22Rv1 (cell line): ENCODE measurements around the gene TMEM132D.

Experiments used
- ZFX ChIP-seq: fragments of 450-650 bp; IDR thresholded peaks from 2 replicates; pipeline ENCODE4 v1.6.1; 2017; ENCODE audit warnings: antibody characterized with exemption, borderline replicate concordance
- TF ChIP-seq, protein P1 (sequence below): fragments of 450-650 bp; IDR thresholded peaks from 2 replicates; pipeline ENCODE4 v1.5.1; 2017; ENCODE audit warnings: mild to moderate bottlenecking

DNA sequence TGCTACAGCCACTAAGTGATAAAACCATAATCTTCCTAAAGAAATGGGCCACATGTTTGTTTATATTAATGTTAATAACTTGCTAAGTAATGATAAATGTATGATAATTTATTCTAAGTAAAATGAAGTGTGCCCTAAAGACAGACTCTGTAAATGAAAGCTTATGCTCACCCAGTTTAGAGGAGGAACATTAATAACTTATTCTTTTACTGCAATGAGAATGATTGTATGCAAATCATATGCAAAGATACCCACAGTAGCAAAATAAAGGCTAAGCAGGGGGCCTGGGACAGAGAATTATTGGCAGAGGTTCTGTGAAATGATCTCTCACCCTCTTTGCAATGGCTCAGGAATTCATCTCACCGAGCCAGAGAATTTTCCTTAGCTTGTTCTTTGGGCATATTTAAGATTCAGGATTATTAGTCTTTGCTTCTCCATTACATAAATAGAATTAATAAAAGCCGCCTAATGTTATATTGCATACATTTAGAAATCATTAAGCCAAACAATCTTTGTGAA lies 75.9 kb downstream of the TMEM132D start:
- TF ChIP-seq, protein P1, sequence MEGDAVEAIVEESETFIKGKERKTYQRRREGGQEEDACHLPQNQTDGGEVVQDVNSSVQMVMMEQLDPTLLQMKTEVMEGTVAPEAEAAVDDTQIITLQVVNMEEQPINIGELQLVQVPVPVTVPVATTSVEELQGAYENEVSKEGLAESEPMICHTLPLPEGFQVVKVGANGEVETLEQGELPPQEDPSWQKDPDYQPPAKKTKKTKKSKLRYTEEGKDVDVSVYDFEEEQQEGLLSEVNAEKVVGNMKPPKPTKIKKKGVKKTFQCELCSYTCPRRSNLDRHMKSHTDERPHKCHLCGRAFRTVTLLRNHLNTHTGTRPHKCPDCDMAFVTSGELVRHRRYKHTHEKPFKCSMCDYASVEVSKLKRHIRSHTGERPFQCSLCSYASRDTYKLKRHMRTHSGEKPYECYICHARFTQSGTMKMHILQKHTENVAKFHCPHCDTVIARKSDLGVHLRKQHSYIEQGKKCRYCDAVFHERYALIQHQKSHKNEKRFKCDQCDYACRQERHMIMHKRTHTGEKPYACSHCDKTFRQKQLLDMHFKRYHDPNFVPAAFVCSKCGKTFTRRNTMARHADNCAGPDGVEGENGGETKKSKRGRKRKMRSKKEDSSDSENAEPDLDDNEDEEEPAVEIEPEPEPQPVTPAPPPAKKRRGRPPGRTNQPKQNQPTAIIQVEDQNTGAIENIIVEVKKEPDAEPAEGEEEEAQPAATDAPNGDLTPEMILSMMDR = no peak
- TF ChIP-seq ZFX = no peak
